HG03196 (cell line): Measurements from ENCODE around the gene ERI3.

ENCODE experiments used
- ATAC-seq: cut with Tn5 transposase; IDR thresholded peaks from one replicate; pipeline ENCODE4 v1.9.1; 2021; ENCODE audit not compliant: unreplicated experiment

The ERI3 gene

GRCh38 chr1:44289530-44289929 lies 65.5 kb downstream of the ERI3 start:
- ATAC-seq = no peak

- ATAC-seq = no peak
Measured at GRCh38 chr1:44288883-44289282, 66.2 kb downstream of the ERI3 start.

DNA sequence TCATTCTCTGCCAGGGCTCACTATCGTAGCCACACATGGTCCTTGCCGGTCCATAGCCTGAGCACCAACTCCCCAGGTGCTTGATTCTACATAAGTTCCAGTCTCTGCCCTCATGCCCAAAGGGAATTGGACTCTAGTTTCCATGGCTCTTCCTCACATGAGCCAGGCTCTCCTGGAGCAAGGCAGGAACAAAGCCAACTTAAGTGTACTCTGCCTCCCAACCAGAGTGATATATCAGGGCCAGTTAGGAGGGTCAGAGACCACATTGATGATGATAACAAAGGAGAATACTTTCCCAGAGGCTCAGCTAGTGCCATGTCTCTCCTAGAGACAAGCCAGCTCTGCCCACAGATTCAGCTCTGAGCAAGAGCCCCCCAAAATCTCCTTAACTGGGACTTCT lies 70.9 kb downstream of the ERI3 start:
- no peak for ATAC-seq

DNA sequence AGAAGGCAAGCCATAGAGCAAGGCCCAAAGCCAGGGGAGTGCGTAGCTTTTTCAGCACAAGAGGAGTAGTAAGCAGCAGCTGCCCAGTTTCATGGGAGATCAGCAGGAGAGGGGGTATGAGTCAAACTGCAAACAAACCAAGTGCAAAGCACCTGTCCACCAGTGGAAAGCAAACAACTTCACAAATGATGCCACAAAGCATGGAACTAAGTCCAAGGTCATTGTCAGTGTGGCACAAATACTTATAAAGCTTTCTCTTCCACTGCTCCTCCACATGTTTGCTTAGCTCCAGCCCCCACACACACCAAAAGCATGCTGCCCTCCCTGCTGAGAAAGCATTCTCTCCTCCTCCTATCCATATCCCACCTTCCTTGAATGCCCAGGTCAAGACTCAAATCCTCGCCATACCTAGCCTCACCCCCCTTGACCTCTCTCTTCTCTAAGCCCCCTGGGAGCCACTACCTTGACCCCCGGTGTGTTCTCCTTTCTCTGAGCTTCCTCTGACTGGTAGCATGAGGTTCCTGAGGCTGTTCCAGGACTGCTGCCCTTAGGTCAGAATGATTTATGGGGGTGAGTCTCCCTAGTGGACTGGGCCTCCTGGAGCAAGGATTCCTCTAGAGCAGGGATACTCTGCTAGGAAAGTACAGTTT lies 71.4 kb downstream of the ERI3 start:
- ATAC-seq = no peak

DNA sequence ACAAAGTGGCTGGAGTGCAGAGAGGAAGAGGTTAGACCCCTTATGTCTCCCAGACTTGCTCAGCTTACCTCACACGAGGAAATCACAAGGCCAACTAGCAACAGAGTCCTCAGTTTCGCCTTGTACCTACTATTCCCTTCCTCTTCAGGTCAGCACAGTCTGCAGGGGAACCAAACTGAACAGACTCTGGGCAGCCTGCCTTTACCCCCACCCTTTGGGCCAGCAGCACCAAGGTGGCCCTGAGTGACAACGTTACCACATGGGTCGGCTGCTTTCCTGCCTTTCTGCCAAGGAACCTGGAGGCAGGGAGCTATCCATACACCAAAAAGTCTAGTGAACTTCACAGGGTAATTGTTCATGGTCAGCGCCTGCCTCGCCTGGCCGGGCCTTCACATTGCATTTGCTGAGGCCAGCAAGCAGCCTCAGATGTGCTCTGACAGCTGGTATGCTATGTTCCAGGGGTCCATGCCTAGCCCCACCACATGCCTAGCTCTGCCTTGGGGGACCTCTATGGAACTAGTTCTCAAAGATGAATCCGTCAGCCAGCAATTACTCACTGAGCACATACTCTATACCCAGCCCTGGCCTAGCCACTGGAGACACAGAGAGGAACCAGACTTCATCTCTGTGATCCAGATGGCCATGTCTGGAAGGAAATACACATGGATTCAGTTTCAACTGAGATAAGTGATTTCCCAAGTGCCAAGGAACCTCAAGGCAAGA lies 72.2 kb downstream of the ERI3 start:
- no peak for ATAC-seq

GRCh38 chr1:44281962-44282703 lies 72.9 kb downstream of the ERI3 start:
- ATAC-seq = no peak

- ATAC-seq = no peak
Measured at GRCh38 chr1:44276901-44277300, 78.2 kb downstream of the ERI3 start.

DNA sequence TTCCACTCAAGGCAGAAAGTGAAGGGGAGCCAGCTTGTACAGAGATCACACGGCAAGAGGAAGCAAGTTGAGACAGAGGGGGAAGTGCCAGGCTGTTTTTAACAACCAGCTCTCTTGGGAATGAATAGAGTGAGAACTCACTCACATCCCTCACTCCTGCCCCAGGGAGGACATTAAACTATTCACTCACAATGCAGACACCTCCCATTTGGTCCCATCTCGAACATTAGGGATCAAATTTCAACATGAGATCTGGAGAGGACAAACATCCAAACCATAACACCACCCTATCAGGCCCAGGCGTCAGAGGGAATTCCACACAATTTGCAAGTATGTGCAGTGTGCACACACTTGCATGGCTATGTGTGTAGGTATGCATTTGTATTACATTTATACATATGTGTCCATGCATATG lies 79.1 kb downstream of the ERI3 start:
- ATAC-seq = no peak

GRCh38 chr1:44275296-44275962 lies 79.6 kb downstream of the ERI3 start:
- ATAC-seq = no peak

DNA sequence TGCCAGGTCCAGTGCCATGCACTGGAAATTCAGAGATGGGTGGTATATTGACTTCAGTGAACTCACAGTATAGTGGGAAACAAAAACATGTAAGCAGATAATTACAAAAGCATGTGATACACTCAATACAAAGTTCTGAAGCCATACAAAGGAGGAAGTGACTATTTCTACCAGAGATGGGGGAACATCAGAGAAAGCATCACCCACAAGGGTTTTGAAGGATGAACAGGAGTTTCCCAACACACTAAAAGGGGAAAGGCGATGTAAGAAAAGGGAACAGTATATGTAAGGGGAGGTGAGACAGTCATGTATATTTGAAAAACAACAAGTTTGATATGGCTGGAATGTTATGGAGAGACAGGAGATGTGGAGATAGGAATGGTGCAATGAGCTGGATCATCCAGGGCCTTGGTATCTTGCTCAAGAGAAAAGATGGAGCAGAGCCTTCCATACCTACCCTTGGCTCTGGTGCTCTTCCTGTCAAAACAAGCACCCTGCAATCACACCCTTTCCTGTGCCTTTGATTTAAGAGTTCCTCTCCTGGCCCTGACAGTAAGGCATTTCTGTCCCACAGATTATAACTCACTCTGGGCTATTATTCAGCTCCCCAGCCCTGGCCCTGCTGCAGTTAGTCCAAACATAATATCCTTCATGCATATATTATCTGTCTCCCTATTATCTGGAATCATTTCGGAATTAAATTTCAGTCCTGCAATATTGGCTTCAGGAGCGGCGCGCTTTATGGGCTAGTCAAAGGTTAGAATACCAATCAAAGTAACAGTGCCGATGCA lies 81.3 kb downstream of the ERI3 start:
- no peak for ATAC-seq

- ATAC-seq = no peak
Measured at GRCh38 chr1:44272992-44273391, 82.1 kb downstream of the ERI3 start.

- no peak for ATAC-seq
Measured at GRCh38 chr1:44271646-44272045, 83.4 kb downstream of the ERI3 start.

GRCh38 chr1:44270686-44271628 lies 84.1 kb downstream of the ERI3 start:
- no peak for ATAC-seq

- no peak for ATAC-seq
Measured at GRCh38 chr1:44268054-44268453, 87.0 kb downstream of the ERI3 start.

DNA sequence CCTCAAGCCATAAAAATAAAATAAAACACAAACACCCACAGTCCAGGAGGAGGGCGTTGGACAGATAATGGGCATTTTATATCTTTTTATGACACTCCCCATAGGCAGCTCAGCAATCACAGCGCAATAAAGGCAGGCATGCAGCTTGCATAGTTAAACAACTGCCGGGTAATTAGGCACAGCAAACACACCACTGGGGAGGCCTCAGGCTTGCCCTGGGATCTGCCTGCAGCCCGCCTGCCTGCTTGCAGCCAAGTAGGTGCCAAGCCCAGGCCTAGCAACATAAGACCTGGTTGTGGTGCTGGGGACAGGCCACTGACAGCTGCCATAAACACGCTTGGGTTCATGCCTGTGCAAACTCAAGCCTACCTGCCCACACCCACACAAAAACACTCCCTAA lies 87.6 kb downstream of the ERI3 start:
- ATAC-seq = no peak

- ATAC-seq = no peak
Measured at GRCh38 chr1:44266400-44267344, 88.4 kb downstream of the ERI3 start.

DNA sequence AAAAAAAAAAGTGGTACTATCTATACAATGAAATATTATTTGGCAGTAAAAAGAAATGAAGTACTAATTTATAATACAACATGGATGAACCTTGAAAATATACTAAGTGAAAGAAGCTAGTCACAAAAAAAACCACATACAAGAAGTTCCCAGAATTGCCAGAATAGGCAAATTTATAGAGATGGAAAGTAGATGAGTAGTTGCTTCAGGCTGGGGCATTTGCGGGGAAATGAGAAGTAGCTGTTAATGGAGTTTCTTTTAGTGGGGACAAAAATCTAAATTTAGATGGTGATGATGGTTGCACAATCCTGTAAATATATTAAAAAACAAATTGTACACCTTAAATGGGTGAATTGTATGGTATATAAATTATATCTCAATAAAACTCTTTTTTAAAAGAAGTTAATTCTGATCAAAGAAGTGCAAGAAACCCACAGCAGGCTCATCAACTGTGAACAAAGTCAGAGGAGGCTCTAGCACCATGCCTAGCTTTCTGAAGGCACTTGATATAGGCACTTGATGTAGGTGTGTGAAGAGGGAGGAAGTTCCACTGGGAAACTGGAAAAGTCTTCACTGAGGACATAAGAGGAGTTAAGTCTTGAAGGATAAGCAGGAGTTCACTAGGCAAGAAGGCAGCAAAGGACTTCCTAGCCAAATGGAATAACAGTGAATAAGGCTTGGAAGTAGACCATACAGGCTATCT lies 89.2 kb downstream of the ERI3 start:
- ATAC-seq = no peak

DNA sequence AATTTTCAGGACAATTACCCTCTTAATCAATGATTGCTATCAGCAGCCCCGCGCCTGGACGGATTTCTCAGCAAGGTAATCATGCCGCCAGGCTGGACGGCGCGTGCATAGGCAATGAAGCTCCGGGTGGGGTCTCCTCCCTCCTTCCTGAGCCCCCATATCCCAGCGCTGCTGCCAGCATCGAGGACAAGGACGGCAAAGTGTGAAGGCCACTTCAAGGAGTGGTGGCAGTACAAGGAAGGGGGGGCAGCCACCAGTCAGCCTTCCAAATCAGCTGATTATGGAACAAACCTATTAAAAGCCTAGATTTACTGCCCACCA lies 90.6 kb downstream of the ERI3 start:
- ATAC-seq = no peak
